Thoracic aorta (tissue), 2 donors: ENCODE measurements around the gene GLIS2. TPM values are rescaled to one million over a fixed set of nuclear protein-coding genes. Genes with fewer than 3 reads are reported as not detected.
A peak's percentile ranks its signal among the peaks of the same experiment; 100 is the strongest.

ENCODE experiments used
- ATAC-seq: fragments of 150-250 bp; one replicate; pipeline ENCODE4 v1.8.0; 2017; ENCODE audit warnings: low read depth; ENCODE audit not compliant: insufficient number of reproducible peaks, low FRiP score
- DNase-seq: peaks from one replicate; pipeline ENCODE4 v3.0.0-alpha.2; 2020; ENCODE audit warnings: low spot score
- H3K27ac ChIP-seq, 2 donors: fragments of 200-600 bp; sonication (generic); 1 replicate in 1 of 2; 2 replicates in 1 of 2; pipeline ENCODE4 v1.5.1; 2016; ENCODE audit warnings: mild to moderate bottlenecking in 2 of 2, moderate library complexity in 2 of 2
- H3K27me3 ChIP-seq: fragments of 200-600 bp; sonication (generic); replicated peaks from 2 replicates; pipeline ENCODE4 v1.6.0; 2016; ENCODE audit warnings: mild to moderate bottlenecking; ENCODE audit not compliant: insufficient read depth
- H3K36me3 ChIP-seq: fragments of 200-600 bp; sonication (generic); one replicate; pipeline ENCODE4 v1.5.1; 2016
- H3K4me1 ChIP-seq, 2 donors: fragments of 200-600 bp; sonication (generic); 1 replicate in 1 of 2; 2 replicates in 1 of 2; pipeline versions ENCODE4 v1.5.1 to v1.6.0; 2016; ENCODE audit warnings: low read depth in 2 of 2, mild to moderate bottlenecking in 1 of 2; ENCODE audit not compliant: control insufficient read depth in 1 of 2
- H3K4me3 ChIP-seq: fragments of 200-600 bp; sonication (generic); 2 replicates; pipeline ENCODE4 v1.5.1; 2016; ENCODE audit warnings: mild to moderate bottlenecking
- H3K9me3 ChIP-seq: fragments of 200-600 bp; sonication (generic); 2 replicates; pipeline ENCODE4 v1.5.1; 2016
- CTCF ChIP-seq: fragments of 200-600 bp; sonication (generic); IDR thresholded peaks from one replicate; pipeline ENCODE4 v1.5.1; 2019; ENCODE audit warnings: antibody characterized with exemption
- total RNA-seq, 2 donors: library from RNA; depleted of rRNA; stranded (reverse); fragments of >200 nt; gene quantifications; one replicate each; pipeline versions ENCODE4 v1.1.0 to v1.2.3, GENCODE V29; 2016

The GLIS2 gene
- total RNA-seq, 2 donors from 2014 or later = 19.5 to 32.9 TPM

GRCh38 chr16:4321286-4322120 is 5.6 kb downstream of the GLIS2 start:
- Histone ChIP-seq H3K9me3 (no peaks in the 10 kb centered on the region), H3K4me3 (peak overlapping the region; percentile 92), H3K27me3 (no peaks in the 10 kb centered on the region), H3K4me1 (peaks cover 64 to 94% of the 10 kb centered on the region in 2 donors), H3K36me3 (no peaks in the 10 kb centered on the region), H3K27ac (peak overlapping the region; percentile 93 to 94)
- no peak for TF ChIP-seq CTCF
- no peak for ATAC-seq
- DNase-seq = no peak

GRCh38 chr16:4322121-4323052 is 6.5 kb downstream of the GLIS2 start:
- no peak for DNase-seq
- Histone ChIP-seq H3K9me3 (no peaks in the 10 kb centered on the region), H3K36me3 (no peaks in the 10 kb centered on the region), H3K27me3 (no peaks in the 10 kb centered on the region), H3K4me1 (peaks cover 67 to 100% of the 10 kb centered on the region in 2 donors), H3K4me3 (peak overlapping the region; percentile 54), H3K27ac (peak overlapping the region; percentile 93 to 94)
- ATAC-seq = no peak
- TF ChIP-seq CTCF = no peak

DNA sequence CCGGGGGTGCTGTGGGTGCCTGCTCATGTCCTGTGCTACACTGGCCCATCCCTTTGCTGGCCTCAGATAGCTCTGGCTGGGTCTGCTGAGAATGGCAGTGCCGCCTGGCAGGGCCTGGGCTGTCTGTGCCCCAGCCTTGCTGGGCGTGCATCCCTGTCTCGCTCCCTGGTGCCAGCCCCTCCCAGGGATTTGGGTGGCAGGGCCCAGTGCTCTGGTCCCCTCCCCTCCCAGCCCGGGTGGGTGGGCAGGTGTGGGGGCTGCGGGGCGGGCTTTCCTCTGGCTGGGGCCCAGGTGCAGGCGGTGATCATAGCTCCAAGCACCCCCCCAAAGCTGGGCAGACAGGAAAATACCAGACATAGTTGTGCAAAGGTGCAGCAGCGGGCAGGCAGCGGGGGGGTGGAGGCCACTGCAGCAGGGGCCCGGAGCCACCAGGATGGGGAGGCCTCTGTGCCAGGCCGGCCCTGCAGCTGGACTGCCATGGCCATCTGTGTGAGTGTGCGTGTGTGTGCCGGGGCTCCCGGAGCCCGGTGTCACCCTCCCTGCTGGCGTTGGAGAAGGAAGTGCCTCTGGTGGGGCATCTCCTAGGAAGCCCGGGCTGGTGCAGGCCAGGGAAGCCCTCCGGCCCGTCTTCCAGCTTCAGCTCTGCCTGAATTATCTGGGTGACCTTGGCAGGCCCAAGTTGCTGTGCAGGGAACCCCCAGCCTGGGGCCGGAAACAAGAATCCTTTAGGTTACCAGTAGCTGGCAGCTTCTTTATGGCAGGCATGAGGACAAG is 7.4 kb downstream of the GLIS2 start:
- no peak for ATAC-seq

DNA sequence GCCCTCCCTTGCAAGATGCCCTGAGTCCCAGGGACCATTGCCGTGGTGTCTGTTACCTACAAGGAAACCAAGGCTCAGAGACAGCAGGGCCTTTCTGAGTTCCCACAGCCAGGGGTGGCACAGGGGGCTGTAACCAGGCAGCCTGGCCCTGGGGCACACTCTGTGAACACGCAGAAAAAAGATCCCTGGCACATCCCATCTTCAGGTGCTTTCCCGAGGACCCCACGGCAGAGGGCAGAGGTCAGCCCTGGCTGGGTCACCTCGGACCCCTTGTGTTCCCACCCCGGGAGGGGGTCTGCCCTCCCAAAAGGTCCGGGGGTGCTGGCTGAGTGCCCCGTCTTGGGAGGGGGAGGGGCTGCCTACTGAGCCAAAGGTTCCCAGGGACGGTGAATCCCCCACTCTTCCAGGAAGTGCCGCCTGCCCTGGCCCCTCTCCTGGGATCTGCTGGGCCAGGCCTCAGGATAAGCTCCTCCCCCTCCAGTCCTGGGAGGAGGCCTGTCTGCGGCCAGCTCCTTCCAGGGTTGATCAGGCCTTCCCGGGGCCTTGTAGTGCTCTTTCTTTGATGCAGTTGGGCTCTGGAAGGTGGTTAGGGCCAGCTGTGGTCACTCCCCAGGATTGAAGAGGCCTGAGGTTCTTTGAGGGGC is 8.1 kb downstream of the GLIS2 start:
- peak overlapping the region; percentile 54 for H3K4me3 ChIP-seq
- H3K9me3 ChIP-seq = no peaks in the 10 kb centered on the region
- H3K27me3 ChIP-seq = no peaks in the 10 kb centered on the region
- ATAC-seq (no peak), DNase-seq (no peak)
- no peak for TF ChIP-seq CTCF
- peak overlapping the region; percentile 93 to 94 for H3K27ac ChIP-seq
- H3K4me1 ChIP-seq = peaks cover 64 to 99% of the 10 kb centered on the region in 2 donors
- H3K36me3 ChIP-seq = no peaks in the 10 kb centered on the region

More for the DNA sequence above, 7.4 kb downstream of the GLIS2 start:
- Histone ChIP-seq H3K4me3 (peak overlapping the region; percentile 54), H3K27me3 (no peaks in the 10 kb centered on the region), H3K9me3 (no peaks in the 10 kb centered on the region), H3K36me3 (no peaks in the 10 kb centered on the region), H3K4me1 (peaks cover 64 to 99% of the 10 kb centered on the region in 2 donors), H3K27ac (peak overlapping the region; percentile 93 to 94)
- DNase-seq = no peak
- TF ChIP-seq CTCF = no peak
